IMR-90 (cell line): Measurements from ENCODE around the gene MKNK2. TPM values are rescaled to one million over a fixed set of nuclear protein-coding genes. Genes with fewer than 3 reads are reported as not detected.

Experiments
- ATAC-seq: fragments of 200-7000 bp; cut with Tn5 transposase; 2 replicates; pipeline ENCODE4 v1.9.1; 2020; ENCODE audit warnings: low read depth, mild to moderate bottlenecking, moderate library complexity
- BruUV-seq: library from RNA; stranded (reverse); fragments of 400-500 nt; replicated peaks from 2 replicates; lab custom pipeline; 2021; lab: Mats Ljungman, UMichigan
- CTCF ChIA-PET: fragments of 300-600 bp; formaldehyde crosslinking; extraction: SDS; loops from one replicate; lab custom pipeline; 2021; ENCODE audit warnings: antibody characterized with exemption; lab: Yijun Ruan, JAX
- POLR2A ChIA-PET: fragments of 300-600 bp; sonication (Branson Sonifier 250); formaldehyde crosslinking; loops from one replicate; lab custom pipeline; 2022; ENCODE audit warnings: antibody characterized with exemption; ENCODE audit not compliant: unreplicated experiment; lab: Charles Lee
- DNase-seq: peaks from one replicate; pipeline ENCODE4 v3.0.0; 2013
- H2AFZ ChIP-seq: replicated peaks from 2 replicates; pipeline ENCODE3; 2013; ENCODE audit warnings: low read length, mild to moderate bottlenecking; ENCODE audit not compliant: poor library complexity
- H2AK5ac ChIP-seq: 2 replicates; pipeline ENCODE4 v1.6.1; 2013; ENCODE audit warnings: low read depth, low read length, inconsistent platforms
- H2AK9ac ChIP-seq: replicated peaks from 2 replicates; pipeline ENCODE3; 2013; ENCODE audit warnings: mild to moderate bottlenecking, low read depth, low read length, moderate library complexity; ENCODE audit not compliant: poor library complexity
- H2BK120ac ChIP-seq: 2 replicates; pipeline ENCODE4 v1.6.1; 2013; ENCODE audit warnings: low read depth, low read length, inconsistent platforms
- H2BK15ac ChIP-seq: 3 replicates; pipeline ENCODE4 v1.6.1; 2013; ENCODE audit warnings: low read depth, low read length, inconsistent platforms
- H2BK20ac ChIP-seq: 2 replicates; pipeline ENCODE4 v1.6.1; 2013; ENCODE audit warnings: low read depth, mild to moderate bottlenecking, inconsistent platforms, low read length, moderate library complexity
- H2BK5ac ChIP-seq: 2 replicates; pipeline ENCODE4 v1.6.1; 2013; ENCODE audit warnings: mild to moderate bottlenecking, low read depth, low read length, inconsistent platforms; ENCODE audit not compliant: poor library complexity, severe bottlenecking
- H3K14ac ChIP-seq: replicated peaks from 2 replicates; pipeline ENCODE4 v1.6.1; 2013; ENCODE audit warnings: low read depth, low read length, inconsistent platforms
- H3K18ac ChIP-seq: 2 replicates; pipeline ENCODE4 v1.6.1; 2013; ENCODE audit warnings: low read depth, low read length, control low read depth
- H3K23ac ChIP-seq: 2 replicates; pipeline ENCODE4 v1.6.1; 2013; ENCODE audit warnings: low read depth, low read length, inconsistent platforms
- H3K27ac ChIP-seq: 2 replicates; pipeline ENCODE4 v1.5.1; 2013; ENCODE audit warnings: mild to moderate bottlenecking, control low read depth, low read length; ENCODE audit not compliant: insufficient read depth
- H3K27me3 ChIP-seq: 2 replicates; pipeline ENCODE4 v1.6.1; 2013; ENCODE audit warnings: low read length; ENCODE audit not compliant: control insufficient read depth, insufficient read depth
- H3K36me3 ChIP-seq: 2 replicates; pipeline ENCODE4 v1.6.1; 2013; ENCODE audit warnings: low read length, mixed read lengths; ENCODE audit not compliant: control insufficient read depth, insufficient read depth
- H3K4ac ChIP-seq: 2 replicates; pipeline ENCODE4 v1.6.1; 2013; ENCODE audit warnings: low read depth, low read length, inconsistent platforms
- H3K4me1 ChIP-seq: 2 replicates; pipeline ENCODE4 v1.6.1; 2013; ENCODE audit warnings: low read length, mixed read lengths; ENCODE audit not compliant: control insufficient read depth, insufficient read depth
- H3K4me2 ChIP-seq: 2 replicates; pipeline ENCODE4 v1.6.1; 2013; ENCODE audit warnings: low read depth, mild to moderate bottlenecking, control low read depth, low read length, moderate library complexity
- H3K4me3 ChIP-seq: 2 replicates; pipeline ENCODE4 v1.5.1; 2013; ENCODE audit warnings: low read depth, mild to moderate bottlenecking, control low read depth, low read length, moderate library complexity; ENCODE audit not compliant: insufficient read depth
- H3K56ac ChIP-seq: 2 replicates; pipeline ENCODE4 v1.6.1; 2013; ENCODE audit warnings: low read length, inconsistent platforms; ENCODE audit not compliant: insufficient read depth; ENCODE audit errors: extremely low read depth
- H3K79me1 ChIP-seq, 2 experiments: 2 replicates each; pipeline ENCODE4 v1.6.1; 2013; ENCODE audit warnings: low read length in 2 of 2, inconsistent platforms in 1 of 2, low read depth in 1 of 2
- H3K9ac ChIP-seq: 2 replicates; pipeline ENCODE4 v1.6.1; 2013; ENCODE audit warnings: low read depth, low read length, control low read depth
- H3K9me1 ChIP-seq: 2 replicates; pipeline ENCODE4 v1.6.1; 2013; ENCODE audit warnings: low read length, inconsistent platforms; ENCODE audit not compliant: insufficient read depth
- H3K9me3 ChIP-seq: 2 replicates; pipeline ENCODE4 v1.6.1; 2013; ENCODE audit warnings: low read length; ENCODE audit not compliant: control insufficient read depth, insufficient read depth
- H4K20me1 ChIP-seq: 2 replicates; pipeline ENCODE4 v1.6.1; 2013; ENCODE audit warnings: low read length, inconsistent platforms; ENCODE audit not compliant: insufficient read depth
- H4K5ac ChIP-seq: 2 replicates; pipeline ENCODE4 v1.6.1; 2013; ENCODE audit warnings: mild to moderate bottlenecking, low read depth, low read length, control low read depth
- H4K8ac ChIP-seq, 2 experiments: 2 replicates each; pipeline ENCODE4 v1.6.1; 2013; ENCODE audit warnings: low read depth in 2 of 2, low read length in 2 of 2, control low read depth in 1 of 2, inconsistent platforms in 1 of 2
- H4K91ac ChIP-seq: 2 replicates; pipeline ENCODE4 v1.6.1; 2013; ENCODE audit warnings: low read depth, low read length, inconsistent platforms; ENCODE audit not compliant: insufficient read depth
- BHLHE40 ChIP-seq: fragments of 150-350 bp; IDR thresholded peaks from 2 replicates; pipeline ENCODE4 v1.6.1; 2016; ENCODE audit warnings: mild to moderate bottlenecking, low read depth, low read length
- CHD1 ChIP-seq: IDR thresholded peaks from 2 replicates; pipeline ENCODE4 v1.6.1; 2012; ENCODE audit warnings: low read depth, low read length, improper control_type of control experiment
- MAZ ChIP-seq: IDR thresholded peaks from 2 replicates; pipeline ENCODE4 v1.6.1; 2012; ENCODE audit warnings: low read depth, mild to moderate bottlenecking, low read length, improper control_type of control experiment, moderate library complexity, borderline replicate concordance
- MXI1 ChIP-seq: IDR thresholded peaks from 2 replicates; pipeline ENCODE4 v1.6.1; 2012; ENCODE audit warnings: low read depth, mild to moderate bottlenecking, low read length, moderate library complexity, borderline replicate concordance
- NFE2L2 ChIP-seq: fragments of 150-350 bp; IDR thresholded peaks from 2 replicates; pipeline ENCODE4 v1.6.1; 2016; ENCODE audit warnings: low read depth, mild to moderate bottlenecking, low read length
- POLR2A ChIP-seq: IDR thresholded peaks from 2 replicates; pipeline ENCODE4 v1.6.1; 2012; ENCODE audit warnings: mild to moderate bottlenecking, low read depth, low read length
- RAD21 ChIP-seq: IDR thresholded peaks from 2 replicates; pipeline ENCODE4 v1.6.1; 2012; ENCODE audit warnings: low read length, improper control_type of control experiment
- RCOR1 ChIP-seq: IDR thresholded peaks from 2 replicates; pipeline ENCODE4 v1.6.1; 2012; ENCODE audit warnings: mild to moderate bottlenecking, low read length, improper control_type of control experiment; ENCODE audit not compliant: insufficient replicate concordance
- RFX5 ChIP-seq: IDR thresholded peaks from 2 replicates; pipeline ENCODE4 v1.8.0; 2012; ENCODE audit warnings: low read depth, mild to moderate bottlenecking, low read length, moderate library complexity
- SMC3 ChIP-seq: fragments of 150-350 bp; IDR thresholded peaks from 2 replicates; pipeline ENCODE4 v1.6.1; 2016; ENCODE audit warnings: low read depth, mild to moderate bottlenecking, antibody characterized with exemption, low read length, moderate library complexity
- whole genome bisulfite sequencing, 2 experiments: methylation state at CpG; one replicate each; pipeline versions ENCODE4 v1.1.5 to v1.1.7; 2013; ENCODE audit warnings: missing lambda C conversion rate in 2 of 2; ENCODE audit not compliant: insufficient read length in 1 of 2; ENCODE audit errors: extremely low coverage in 2 of 2; 5-methylcytosine and 5-hydroxymethylcytosine counted together
- dilution Hi-C: fragments of 300-500 bp; cut with HindIII; formaldehyde crosslinking; loops from one replicate; pipeline ENCODE4 v1.14.3; 2018; ENCODE audit warnings: low sequenced_read_pairs; ENCODE audit not compliant: unreplicated experiment
- in situ Hi-C: fragments of 300-500 bp; cut with MboI; formaldehyde crosslinking; loops from 3 replicates; pipeline ENCODE4 v1.14.3; 2019; ENCODE audit warnings: low sequenced_read_pairs, inconsistent platforms, mixed read lengths
- intact Hi-C: fragments of 100-400 bp; cut with micrococcal nuclease; formaldehyde crosslinking; loops from 2 replicates; pipeline ENCODE4 v1.10.0; 2022
- polyA plus RNA-seq, 3 experiments: library from polyadenylated mRNA; depleted of rRNA; stranded (reverse); fragments of >200 nt; gene quantifications; 2 replicates each; pipeline ENCODE4 v1.2.3, GENCODE V29; 2012; ENCODE audit warnings: low replicate concordance in 1 of 3
- total RNA-seq: library from RNA; depleted of rRNA; stranded (reverse); fragments of >200 nt; gene quantifications from 2 replicates; pipeline ENCODE4 v1.2.3, GENCODE V29; 2012
- TF ChIP-seq, protein P1 (sequence below): conservative IDR thresholded peaks from 2 replicates; pipeline ENCODE4 v1.5.1; 2012; ENCODE audit warnings: mild to moderate bottlenecking, low read depth, low read length, improper control_type of control experiment
- TF ChIP-seq, protein P2 (sequence below): fragments of 150-350 bp; IDR thresholded peaks from 2 replicates; pipeline ENCODE4 v1.6.1; 2017; ENCODE audit warnings: mild to moderate bottlenecking, antibody characterized with exemption, low read length, low read depth

MKNK2 gene
- total and polyA plus RNA-seq, 2 of the 4 experiments (the other 2 are of a cell fraction) = 21.9 to 31.8 TPM

DNA sequence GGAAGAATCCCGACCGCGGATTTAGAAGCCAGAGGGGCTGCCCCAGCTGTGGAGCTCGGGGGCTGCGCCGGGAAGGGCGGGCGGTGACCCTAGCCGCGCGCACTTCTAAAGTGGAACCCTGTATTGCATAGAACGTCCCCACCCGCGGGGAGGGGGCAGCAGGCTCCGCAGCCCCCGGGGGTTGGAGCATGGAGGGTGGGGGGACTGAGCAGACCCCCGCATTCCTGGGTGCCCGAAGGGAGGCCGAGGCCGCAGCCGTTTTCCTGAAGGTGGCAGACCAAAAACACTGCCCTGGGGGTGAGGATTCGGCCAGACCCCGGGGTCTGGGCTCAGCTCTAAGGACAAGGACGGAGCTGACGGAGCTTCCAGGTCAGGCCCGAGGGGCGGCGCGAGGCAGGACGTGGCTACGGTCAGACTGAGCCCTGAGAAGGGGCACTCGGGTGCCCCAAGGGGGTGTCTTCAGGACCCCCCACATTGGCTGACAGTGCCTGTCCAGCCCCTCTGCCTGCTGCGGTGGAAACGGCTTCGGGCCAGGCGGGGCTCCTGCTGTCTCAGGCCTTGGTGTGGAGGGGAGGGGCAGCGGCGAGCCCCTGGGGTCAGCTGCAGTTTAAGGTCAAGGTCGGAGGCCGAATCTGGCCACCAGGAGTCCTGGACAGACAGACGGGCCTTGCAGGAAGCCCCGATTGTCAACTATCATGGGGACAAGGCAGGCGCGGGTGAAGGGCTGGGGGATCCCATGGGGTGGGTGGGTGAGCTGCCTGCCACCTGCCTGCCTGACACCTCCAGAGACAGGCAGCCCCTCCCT lies 12.6 kb downstream of the MKNK2 start:
- H3K9me3 ChIP-seq = peaks cover 7% of the 10 kb centered on the region
- no peak overlapping the region for H4K8ac ChIP-seq
- no peak overlapping the region for H2AK5ac ChIP-seq
- H4K5ac ChIP-seq = no peak overlapping the region
- H3K36me3 ChIP-seq = peaks cover 38% of the 10 kb centered on the region
- TF ChIP-seq, protein P1, sequence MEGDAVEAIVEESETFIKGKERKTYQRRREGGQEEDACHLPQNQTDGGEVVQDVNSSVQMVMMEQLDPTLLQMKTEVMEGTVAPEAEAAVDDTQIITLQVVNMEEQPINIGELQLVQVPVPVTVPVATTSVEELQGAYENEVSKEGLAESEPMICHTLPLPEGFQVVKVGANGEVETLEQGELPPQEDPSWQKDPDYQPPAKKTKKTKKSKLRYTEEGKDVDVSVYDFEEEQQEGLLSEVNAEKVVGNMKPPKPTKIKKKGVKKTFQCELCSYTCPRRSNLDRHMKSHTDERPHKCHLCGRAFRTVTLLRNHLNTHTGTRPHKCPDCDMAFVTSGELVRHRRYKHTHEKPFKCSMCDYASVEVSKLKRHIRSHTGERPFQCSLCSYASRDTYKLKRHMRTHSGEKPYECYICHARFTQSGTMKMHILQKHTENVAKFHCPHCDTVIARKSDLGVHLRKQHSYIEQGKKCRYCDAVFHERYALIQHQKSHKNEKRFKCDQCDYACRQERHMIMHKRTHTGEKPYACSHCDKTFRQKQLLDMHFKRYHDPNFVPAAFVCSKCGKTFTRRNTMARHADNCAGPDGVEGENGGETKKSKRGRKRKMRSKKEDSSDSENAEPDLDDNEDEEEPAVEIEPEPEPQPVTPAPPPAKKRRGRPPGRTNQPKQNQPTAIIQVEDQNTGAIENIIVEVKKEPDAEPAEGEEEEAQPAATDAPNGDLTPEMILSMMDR = no peak
- TF ChIP-seq RCOR1 = no peak
- TF ChIP-seq BHLHE40 = no peak
- no peak for TF ChIP-seq CHD1
- no peak for TF ChIP-seq MAZ
- TF ChIP-seq NFE2L2 = no peak
- TF ChIP-seq MXI1 = no peak
- TF ChIP-seq RAD21 = no peak
- no peak for TF ChIP-seq RFX5
- TF ChIP-seq SMC3 = no peak
- no peak for TF ChIP-seq POLR2A
- TF ChIP-seq, protein P2, sequence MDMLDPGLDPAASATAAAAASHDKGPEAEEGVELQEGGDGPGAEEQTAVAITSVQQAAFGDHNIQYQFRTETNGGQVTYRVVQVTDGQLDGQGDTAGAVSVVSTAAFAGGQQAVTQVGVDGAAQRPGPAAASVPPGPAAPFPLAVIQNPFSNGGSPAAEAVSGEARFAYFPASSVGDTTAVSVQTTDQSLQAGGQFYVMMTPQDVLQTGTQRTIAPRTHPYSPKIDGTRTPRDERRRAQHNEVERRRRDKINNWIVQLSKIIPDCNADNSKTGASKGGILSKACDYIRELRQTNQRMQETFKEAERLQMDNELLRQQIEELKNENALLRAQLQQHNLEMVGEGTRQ = no peak
- no peak overlapping the region for H3K9ac ChIP-seq
- WGBS, 2 experiments = 87% methylated on average over 22 of the region's 44 CpGs; no CpG with 5 or more reads in 1 of the 2 experiments
- peaks cover 14% of the 10 kb centered on the region for H3K4me1 ChIP-seq
- no peak overlapping the region for H3K56ac ChIP-seq
- DNase-seq (no peak), ATAC-seq (no peak)
- no peak overlapping the region for H2AK9ac ChIP-seq
- no peak overlapping the region for H2BK120ac ChIP-seq
- intact Hi-C loops (no loop called here), in situ Hi-C loops (no loop called here), dilution Hi-C loops (no loop called here)
- H3K18ac ChIP-seq = no peak overlapping the region
- no peak overlapping the region for H2BK20ac ChIP-seq
- POLR2A ChIA-PET = no interaction called here
- H3K4me2 ChIP-seq = no peak overlapping the region
- no peak overlapping the region for H2BK15ac ChIP-seq
- H3K27ac ChIP-seq = no peak overlapping the region
- H3K27me3 ChIP-seq = no peaks in the 10 kb centered on the region
- peaks cover 5 to 13% of the 10 kb centered on the region in 2 experiments; a peak in 2 of 4 replicates for H3K79me1 ChIP-seq
- no peak overlapping the region for H3K4ac ChIP-seq
- H3K23ac ChIP-seq = no peak overlapping the region
- 0 out of 2 replicates have a peak, but pooled peaks cover 4% of the 10 kb centered on the region for H3K9me1 ChIP-seq
- CTCF ChIA-PET = no interaction called here
- peaks cover 3% of the 10 kb centered on the region for H4K20me1 ChIP-seq
- no peak overlapping the region for H4K91ac ChIP-seq
- no peak overlapping the region for H2AFZ ChIP-seq
- H3K4me3 ChIP-seq = no peak overlapping the region
- no TSS peak for BruUV-seq
- H3K14ac ChIP-seq = no peak overlapping the region
- no peak overlapping the region for H2BK5ac ChIP-seq
